ENCODE results near the gene CPSF7.

Gene CPSF7

DNA sequence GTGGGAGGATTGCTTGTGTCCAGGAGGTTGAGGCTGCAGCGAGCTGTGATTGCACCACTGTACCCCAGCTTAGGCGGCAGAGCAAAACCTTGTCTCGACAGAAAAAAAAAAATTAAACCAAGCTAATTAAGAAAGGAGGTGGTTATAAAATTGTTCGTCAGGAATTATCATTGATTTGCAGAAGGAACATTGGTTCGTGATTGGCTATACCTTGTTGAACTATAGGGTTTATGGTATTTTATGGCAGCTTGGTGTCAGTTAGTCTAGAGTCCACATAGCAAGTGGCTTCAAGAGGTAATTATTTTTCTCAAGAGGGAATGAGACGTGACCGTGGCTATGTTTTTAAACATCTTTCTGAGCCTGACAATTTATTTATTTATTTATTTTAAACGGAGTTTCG, 48.9 kb downstream of the CPSF7 start:
- DNase-seq: no peak

DNA sequence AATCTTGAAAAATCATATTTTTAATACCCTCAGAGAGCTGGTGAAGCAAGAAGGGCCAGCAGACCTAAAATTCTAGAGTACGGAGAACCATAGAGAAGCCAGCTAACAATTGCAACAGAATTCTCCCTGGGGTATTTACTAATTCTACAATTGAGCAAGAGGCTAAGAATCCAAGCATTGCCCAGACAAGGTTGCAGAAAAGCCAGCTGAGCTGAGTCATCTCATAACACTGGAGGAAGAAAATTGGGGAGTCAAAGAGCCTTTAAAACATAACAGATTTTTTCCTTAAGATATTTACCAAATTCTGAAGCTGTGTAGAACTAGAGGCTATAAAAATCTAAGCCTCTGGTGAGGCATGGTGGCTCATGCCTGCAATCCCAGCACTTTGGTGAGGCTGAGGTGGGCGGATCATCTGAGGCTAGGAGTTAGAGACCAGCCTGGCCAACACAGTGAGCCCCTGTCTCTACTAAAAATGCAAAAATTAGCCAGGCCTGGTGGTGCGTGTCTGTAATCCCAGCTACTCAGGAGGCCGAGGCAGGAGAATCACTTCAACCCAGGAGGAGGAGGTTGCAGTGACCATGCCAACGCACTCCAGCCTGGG, 51.0 kb downstream of the CPSF7 start:
- peak; percentile 96 for DNase-seq

DNA sequence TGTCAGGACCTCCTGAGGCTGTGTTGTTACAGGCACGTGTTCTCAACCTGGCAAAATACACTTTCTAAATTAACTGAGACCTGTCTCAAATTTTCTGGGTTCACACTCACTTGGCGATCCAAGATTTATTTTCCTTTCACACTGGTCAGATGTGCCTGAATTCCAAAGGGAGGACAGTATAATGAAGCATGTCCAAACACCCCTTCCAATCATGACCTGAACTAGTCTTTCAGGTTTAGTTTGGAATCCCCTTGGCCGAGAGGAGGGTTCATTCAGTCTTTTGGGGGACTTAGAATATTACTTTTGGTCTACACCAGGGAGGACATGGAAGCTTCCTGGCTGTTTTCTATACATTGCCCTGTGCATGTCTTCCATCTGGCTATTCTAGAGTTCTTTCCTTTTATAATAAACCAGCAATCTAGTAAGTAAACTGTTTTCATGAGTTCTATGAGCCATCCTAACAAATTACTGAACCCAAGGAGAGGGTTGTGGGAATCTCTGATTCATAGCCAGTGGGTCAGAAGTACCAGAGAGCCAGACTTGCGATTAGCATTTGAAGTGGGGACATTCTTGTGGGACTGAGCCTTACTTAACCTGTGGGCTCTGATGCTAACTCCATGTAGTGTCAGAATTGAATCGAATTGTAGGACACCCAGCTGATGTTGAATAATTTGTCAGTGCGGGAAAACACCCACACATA, 52.2 kb downstream of the CPSF7 start:
- DNase-seq: peak; percentile 36

DNA sequence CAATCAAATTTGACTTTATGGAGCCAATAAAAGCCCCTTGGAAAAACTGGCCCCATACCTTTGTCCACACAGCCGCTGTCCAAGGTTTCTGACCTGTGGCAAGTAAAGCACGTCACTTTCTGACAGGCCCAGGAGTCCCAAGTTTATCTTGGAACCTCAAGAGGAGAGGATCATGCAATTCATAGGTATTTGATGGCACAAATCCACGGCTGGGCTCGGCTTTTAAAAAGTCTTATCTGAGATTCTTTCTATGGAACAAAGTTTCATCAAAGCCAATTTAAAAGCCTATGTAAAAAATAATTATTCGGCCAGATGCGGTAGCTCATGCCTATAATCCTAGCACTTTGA, 54.0 kb downstream of the CPSF7 start:
- no peak for DNase-seq

DNA sequence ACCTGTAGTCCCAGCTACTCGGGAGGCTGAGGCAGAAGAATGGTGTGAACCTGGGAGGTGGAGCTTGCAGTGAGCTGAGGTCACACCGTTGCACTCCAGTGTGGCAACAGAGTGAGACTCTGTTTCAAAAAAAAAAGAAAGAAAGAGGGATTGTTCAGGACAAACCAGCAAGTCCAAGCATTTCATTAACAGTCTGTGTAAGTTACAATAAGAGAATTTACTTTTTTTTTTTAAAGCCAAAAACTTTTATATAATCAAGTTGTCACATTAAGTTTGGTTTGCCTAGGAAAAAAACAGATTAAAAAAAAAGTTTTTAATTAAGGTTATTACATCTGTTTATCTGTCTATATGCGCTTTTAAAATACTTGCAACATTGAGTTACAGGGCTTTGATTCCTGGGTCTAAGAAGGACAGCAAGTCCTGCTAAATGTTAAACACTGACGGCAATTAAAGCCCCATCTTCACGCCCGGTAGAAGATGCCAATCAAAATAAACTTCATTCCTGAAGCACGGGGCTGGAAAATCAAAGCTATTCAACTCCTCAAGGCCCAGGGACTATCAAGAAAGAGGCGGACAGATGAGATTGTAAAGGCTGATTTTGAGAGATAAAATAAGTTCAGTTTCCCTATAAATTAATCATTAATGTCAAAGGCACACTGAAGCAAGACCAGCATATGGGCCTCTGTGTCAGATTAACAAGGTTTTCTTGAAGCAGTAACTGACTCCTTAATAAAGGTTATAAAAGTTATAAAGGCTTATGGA, 56.9 kb downstream of the CPSF7 start:
- DNase-seq: no peak

DNA sequence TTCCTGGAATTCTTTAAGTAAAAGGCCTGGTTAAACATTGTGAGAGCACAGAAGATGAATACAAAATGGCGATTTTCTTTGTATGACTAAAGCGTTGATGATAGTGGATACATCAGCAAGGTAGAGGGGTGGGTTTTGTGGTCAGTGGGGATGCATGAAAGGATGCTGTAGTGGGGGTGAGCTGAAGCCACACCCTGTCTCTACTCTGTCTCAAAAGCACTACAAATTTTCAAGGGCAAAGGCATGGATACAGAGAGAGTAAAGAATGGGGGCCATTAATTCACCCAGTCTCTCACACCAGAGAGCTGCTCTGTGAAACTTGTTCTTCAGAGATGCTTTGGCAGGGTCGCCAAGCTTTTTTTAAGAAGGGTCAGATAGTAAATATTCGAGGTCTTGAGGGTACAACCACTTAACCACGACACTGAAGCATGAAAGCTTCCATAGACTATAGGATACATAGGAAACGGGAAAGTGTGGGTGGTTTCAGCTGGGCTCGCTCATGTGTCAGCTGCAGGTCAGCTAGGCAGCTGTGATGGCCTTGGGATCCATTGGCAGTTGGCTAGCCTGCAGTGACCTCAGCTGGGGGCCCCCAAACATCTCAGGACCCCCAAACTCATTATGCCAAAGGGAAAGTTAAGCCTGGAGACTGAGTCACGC, 59.3 kb downstream of the CPSF7 start:
- DNase-seq: peak; percentile 45

DNA sequence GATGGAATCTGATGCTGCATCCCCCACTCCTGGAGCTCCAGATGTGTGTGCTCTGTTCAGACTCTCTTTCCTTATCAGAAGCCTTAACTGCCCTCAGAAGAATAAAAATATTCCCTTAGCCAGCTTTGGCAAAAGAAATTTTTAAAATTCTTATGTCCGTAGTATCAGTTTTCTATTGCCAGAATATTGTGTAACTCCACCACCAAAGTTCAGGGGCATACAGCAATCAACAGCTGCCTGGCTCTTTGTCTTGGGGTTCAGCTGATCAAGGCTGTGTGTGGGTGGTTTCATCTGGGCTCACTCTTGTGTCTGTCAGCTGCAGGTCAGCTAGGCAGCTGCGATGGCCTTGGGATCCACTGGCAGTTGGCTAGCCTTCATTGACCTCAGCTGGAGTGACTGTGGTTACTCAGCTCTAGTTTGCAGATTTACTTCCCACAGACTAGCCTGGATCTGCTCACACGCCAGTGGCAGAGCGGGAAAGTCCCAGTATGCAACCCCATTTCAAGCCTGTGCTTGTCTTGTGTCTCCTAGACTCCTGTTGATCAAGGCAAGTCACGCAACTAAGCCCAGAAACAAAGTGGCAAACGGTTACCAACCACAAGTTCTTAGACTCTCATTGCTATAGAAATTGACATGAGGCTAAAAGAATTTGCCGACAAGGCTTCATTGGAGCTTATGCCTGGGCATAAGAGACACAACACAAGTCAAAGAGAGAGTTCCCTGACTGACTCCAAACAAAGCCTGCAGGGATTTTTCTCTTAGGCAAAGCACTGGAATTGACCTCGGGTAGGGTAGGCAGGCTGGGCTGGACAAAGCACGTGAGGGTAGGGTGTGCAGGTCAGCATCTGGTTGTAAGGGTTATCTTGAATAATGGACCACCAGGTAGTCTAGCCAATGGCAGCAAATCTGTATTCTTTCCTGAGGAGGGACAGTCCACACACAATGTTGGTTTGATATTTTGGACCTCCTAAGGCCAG, 60.1 kb downstream of the CPSF7 start:
- DNase-seq: peak; percentile 95

DNA sequence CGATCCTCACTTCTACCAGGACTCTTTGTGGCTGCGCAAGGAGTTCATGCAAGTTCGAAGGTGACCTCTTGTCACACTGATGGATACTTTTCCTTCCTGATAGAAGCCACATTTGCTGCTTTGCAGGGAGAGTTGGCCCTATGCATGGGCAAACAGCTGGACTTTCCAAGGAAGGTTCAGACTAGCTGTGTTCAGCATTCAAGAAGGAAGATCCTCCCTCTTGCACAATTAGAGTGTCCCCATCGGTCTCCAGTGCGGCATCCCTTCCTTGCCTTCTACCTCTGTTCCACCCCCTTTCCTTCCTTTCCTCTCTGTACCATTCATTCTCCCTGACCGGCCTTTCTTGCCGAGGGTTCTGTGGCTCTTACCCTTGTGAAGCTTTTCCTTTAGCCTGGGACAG, 61.1 kb downstream of the CPSF7 start:
- peak; percentile 44 for DNase-seq

DNA sequence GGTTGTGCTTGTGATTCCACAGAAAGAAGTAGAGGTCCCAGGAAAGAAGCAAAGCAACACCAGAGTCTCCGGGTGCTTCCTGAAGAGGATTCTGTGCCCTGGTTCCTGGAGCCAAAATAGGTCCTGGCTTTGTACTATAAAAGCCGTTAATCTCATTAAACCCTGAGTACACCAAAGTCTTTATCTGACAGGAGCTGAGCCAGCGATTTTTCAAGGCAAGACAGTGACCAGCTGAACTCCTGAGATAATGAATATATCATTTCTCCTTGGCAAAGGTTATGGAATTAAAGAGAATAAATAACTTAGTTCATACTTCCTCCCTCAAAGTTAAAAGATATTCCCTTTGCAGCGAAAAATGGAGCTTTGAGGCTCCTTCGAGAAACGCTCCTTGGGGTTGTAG, 62.4 kb downstream of the CPSF7 start:
- no peak for DNase-seq

DNA sequence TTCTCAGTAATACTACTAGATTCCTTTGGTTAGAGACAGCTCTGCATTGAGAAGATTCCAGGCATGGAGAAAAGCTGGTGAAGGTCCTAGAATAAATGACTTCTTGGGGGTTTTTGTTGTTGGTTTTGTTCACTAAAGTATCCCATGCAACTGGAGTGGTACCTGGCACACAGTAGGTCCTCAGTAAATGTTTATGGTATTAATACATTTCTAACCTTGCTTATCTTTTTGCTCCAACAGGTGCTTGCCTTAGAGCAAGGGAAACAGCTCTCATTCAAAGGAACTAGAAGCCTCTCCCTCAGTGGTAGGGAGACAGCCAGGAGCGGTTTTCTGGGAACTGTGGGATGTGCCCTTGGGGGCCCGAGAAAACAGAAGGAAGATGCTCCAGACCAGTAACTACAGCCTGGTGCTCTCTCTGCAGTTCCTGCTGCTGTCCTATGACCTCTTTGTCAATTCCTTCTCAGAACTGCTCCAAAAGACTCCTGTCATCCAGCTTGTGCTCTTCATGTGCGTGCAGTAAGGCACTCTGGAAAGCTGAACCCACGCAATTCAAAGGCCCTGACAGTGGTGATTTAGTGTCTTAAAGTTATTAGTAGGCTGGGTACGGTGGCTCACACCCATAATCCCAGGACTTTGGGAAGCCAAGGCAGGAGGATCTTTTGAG, 65.6 kb downstream of the CPSF7 start:
- peak; percentile 30 for DNase-seq

DNA sequence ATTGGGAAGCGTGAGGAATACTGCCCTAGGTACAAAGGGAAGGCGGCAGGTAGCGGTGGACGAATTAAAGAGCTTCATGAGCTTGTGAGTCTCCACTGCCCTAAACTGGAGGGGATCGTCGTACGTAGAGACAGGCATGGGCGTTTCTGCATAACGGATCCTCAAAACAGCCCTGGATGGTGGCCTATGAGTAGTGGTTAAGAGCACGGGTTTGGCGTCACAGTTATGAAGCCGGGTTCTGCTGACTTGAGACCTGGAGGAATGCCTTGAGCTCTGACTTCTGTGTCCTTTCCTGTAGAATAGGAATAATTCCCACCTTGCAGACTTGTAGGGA, 67.3 kb downstream of the CPSF7 start:
- peak; percentile 66 for DNase-seq

DNA sequence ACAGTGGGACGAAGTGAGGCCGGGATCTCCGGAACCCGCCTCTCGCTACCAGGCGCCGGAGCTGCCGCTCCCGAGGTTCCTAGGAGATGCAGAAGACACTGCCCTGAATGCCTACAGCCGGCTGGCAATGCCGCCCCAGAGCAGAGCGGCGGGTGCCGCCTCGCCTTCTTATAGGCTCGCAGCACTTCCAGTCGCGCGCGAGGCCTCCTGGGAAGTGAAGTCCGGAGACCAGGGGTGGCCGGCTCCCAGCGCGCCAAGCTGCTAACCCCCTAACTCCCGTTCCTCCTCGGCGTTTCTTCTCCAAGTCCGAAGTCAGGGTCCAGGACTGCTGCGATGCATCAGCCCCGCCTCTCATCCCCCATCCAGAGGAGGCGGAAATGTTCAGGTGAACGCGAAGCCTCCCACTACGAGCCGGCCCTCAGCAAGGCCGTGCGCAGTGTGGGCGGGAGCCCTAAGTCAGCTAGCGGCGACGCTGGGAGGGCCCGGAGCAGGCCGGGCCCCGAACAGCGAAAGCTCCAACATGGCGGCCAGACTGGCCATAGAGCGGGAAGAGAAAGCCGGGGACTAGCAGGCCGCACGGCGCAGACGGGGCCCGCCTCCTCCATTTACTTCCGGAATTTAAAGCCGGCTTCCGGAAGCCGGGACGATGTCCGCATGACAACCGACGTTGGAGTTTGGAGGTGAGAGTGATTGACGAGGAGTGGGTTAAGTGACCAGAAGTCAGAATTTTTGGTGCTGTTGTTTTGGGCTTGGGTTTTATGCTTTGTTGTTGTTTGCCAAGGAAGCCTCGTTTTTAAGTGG, 67.8 kb downstream of the CPSF7 start, which contains the start of the genes CYB561A3 and TMEM138:
Gene CYB561A3, minus strand, starts transcription at position 142 of the 801 bp plus-strand sequence. CDS start 5,169 bp downstream, outside the sequence.
Gene TMEM138, plus strand, starts transcription at position 634 of the 801 bp plus-strand sequence. CDS start 2,017 bp downstream, outside the sequence.
- DNase-seq: peak; percentile 99

DNA sequence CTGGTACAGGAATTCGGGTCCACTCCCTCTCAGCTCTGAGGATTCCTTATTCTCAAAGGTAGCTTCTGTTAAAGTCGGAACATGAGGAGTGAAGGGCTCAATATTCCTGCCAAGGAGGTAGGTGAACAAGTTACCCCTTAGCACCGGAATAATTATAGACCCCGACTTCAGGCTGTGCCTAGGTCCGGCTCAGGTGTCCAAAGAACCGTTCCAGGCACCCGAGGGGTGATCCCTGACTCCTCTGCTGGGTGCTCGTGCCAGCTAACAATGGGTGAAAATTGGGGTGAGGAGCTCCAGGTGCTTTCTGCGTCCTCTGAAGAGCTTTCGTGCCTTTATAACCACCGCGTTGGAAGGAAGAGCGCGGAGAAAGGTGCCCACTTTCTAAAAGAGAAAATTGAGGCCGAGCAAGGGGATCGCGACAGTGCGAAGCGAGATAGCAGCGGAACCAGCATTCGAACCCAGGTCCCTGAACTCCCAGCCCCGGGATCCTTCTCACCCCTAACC, 68.5 kb downstream of the CPSF7 start:
- no peak for DNase-seq

DNA sequence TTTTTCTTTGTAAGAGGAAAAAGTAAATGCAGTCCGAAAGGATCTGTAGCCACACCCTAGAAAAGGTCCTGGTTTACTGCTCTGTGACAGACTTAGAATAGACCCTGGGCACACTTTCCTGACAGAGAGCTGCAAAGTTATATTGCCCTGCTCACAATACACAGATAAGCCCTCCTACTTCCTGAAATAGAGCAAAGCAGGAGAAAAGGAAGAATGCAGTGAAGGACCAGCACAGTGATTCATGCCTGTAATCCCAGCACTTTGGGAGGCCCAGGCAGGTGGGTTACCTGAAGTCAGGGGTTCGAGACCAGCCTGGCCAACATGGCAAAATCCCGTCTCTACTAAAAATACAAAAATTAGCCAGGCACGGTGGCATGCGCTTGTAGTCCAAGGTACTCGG, 70.3 kb downstream of the CPSF7 start:
- DNase-seq: no peak

DNA sequence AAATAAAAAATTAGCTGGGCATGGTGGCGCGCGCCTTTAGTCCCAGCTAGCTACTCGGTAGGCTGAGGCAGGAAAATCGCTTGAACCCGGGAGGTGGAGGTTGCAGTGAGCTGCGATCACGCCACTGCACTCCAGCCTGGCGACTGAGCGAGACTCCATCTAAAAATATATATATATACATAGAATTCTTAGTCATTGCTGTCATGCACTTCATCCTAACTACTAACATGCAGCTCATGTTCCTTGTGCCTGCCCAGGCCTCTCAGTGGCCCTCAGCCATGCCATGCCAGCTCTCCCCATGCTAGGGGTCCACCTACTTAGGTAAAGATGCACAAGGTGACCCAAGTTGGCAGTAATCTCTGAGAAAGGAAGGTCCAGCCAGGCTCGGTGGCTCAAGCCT, 71.2 kb downstream of the CPSF7 start:
- no peak for DNase-seq

DNA sequence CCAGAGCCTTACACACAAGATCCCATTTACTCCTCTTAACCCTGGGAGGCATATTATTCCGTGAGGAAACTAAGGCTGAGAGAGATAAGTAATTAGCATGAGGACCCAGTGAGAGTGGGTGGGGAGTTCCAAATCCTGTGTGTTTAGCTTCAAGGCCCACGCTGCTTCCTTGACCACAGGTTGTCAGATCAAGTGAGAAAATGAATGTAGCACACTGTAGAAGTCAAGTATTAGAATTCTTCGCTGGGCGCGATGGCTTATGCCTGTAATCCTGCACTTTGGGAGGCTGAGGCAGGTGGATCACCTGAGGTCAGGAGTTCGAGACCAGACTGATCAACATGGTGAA, 71.9 kb downstream of the CPSF7 start:
- DNase-seq: peak; percentile 30

DNA sequence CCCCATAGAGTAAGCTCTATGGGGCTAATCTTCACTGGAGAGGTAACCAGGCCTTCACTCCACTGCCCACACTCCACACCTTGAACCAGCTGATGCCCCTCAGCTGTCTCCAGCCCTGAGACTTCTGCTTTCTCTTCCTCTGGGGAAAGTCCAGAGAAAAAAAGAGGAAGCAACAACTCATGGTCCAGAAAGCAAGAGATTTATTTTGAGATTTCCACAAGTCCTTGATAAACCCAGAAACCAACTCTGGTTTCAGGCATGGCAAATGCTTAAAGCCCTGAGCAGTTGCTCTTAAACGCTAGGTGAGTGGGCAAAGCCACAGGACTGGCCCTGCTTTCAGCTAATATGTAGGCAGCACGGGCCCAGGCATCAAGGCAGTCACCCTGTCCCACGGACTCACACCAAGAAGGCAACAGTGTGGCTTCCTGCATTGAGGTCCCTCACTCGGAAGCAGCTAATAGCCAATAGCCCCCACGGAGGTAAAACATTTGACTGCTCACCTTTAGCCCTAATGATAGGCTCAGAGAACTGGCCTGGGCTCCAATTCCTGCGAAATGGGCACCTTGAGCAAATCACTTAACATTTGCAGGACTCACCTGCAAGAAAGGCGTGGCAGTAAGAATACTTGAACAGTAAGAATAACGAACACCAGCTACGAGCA, 72.4 kb downstream of the CPSF7 start:
- peak; percentile 92 for DNase-seq

DNA sequence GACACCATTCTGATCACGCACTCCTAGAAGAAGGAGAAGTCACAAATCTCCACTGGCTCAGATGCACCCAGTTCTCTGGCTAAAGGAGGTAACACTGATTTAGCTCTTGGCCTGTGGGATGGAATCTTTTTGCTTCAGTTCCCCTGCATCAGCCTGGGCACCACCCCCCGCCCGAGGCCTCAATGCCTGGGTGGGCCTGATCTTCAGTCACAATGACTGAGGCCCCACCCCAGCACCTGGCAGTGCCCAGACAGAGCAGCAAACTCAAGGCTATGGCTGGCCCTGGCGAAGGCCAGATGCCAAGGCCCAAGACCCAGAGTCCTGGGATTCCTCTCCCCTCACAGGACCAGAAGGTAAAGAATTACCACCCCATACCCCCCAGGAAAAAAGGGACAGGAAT, 73.1 kb downstream of the CPSF7 start:
- no peak for DNase-seq

DNA sequence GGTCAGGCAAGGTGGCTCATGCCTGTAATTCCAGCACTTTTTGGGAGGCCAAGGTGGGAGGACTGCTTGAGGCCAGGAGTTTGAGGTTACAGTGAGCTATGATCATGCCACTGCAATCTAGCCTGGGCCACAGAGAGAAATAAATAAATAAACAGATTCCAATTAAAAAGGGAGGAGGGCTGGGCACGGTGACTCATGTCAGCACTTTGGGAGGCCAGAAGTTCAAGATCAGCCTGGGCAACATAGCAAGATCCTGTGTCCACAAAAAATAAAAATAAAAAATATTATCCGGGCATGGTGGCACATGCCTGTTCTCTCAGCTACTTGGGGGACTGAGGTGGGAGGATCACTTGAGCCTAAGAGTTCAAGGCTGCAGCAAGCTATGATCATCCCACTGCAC, 75.6 kb downstream of the CPSF7 start:
- no peak for DNase-seq

Data from inflammatory macrophage treated with lipopolysaccharide for 4 hours (primary cell).